SK-N-SH (cell line): Measurements from ENCODE around the gene EHD3. TPM values are rescaled to one million over a fixed set of nuclear protein-coding genes. Genes with fewer than 3 reads are reported as not detected.

Source experiments
- CTCF ChIA-PET: fragments of 300-600, 350-600 bp; formaldehyde crosslinking; extraction: SDS; loops from one replicate; lab custom pipeline; 2021; lab: Yijun Ruan, JAX
- POLR2A ChIA-PET: fragments of 350-600 bp; sonication (Branson Sonifier 250); formaldehyde crosslinking; extraction: SDS; loops from one replicate; lab custom pipeline; 2020; ENCODE audit warnings: antibody characterized with exemption, inconsistent platforms; lab: Yijun Ruan, JAX
- DNase-seq: peaks from one replicate; pipeline ENCODE4 v3.0.0; 2012
- H2AFZ ChIP-seq: fragments of 200-600 bp; sonication (generic); 2 replicates; pipeline ENCODE4 v1.8.1; 2016; ENCODE audit warnings: antibody characterized with exemption, mild to moderate bottlenecking, low read depth
- H3F3A ChIP-seq: fragments of 200-600 bp; sonication (generic); replicated peaks from 2 replicates; pipeline ENCODE3; 2016; ENCODE audit warnings: antibody characterized with exemption, mild to moderate bottlenecking; ENCODE audit not compliant: insufficient read depth
- H3K27ac ChIP-seq, 2 experiments: fragments of 200-500 bp in 1 of 2; fragments of 200-600 bp in 1 of 2; sonication (Bioruptor generic) in 1 of 2; sonication (generic), shearing (Covaris generic) in 1 of 2; 2 replicates each; pipeline versions ENCODE4 v1.5.1 to v1.6.1; 2014 to 2016; ENCODE audit warnings: low read depth in 2 of 2, inconsistent platforms in 1 of 2, low read length in 1 of 2, mild to moderate bottlenecking in 1 of 2, mixed read lengths in 1 of 2
- H3K27me3 ChIP-seq: fragments of 200-600 bp; sonication (generic), shearing (Covaris generic); 2 replicates; pipeline ENCODE4 v1.6.1; 2016; ENCODE audit warnings: mixed run types; ENCODE audit not compliant: insufficient read depth
- H3K36me3 ChIP-seq, 2 experiments: fragments of 200-500 bp in 1 of 2; fragments of 200-600 bp in 1 of 2; sonication (Bioruptor generic) in 1 of 2; sonication (generic) in 1 of 2; replicated peaks in 1 of 2; 2 replicates each; pipeline versions ENCODE3 to v1.5.1; 2014 to 2016; ENCODE audit warnings: low read length in 1 of 2, mild to moderate bottlenecking in 1 of 2; ENCODE audit not compliant: insufficient read depth in 2 of 2, control insufficient read depth in 1 of 2
- H3K4me1 ChIP-seq, 2 experiments: fragments of 200-500 bp in 1 of 2; fragments of 200-600 bp in 1 of 2; sonication (Bioruptor generic) in 1 of 2; sonication (generic), shearing (Covaris generic) in 1 of 2; 2 replicates each; pipeline versions ENCODE4 v1.5.1 to v1.6.1; 2014 to 2016; ENCODE audit warnings: low read depth in 1 of 2, low read length in 1 of 2, mixed run types in 1 of 2; ENCODE audit not compliant: insufficient read depth in 2 of 2, control insufficient read depth in 1 of 2
- H3K4me2 ChIP-seq: fragments of 200-600 bp; sonication (generic), shearing (Covaris generic); 2 replicates; pipeline ENCODE4 v1.6.1; 2017; ENCODE audit warnings: mixed run types
- H3K4me3 ChIP-seq, 2 experiments: fragments of 200-500 bp in 1 of 2; fragments of 200-600 bp in 1 of 2; sonication (Bioruptor generic) in 1 of 2; sonication (generic), shearing (Covaris generic) in 1 of 2; 2 replicates each; pipeline versions ENCODE4 v1.5.1 to v1.8.1; 2014 to 2016; ENCODE audit warnings: low read depth in 2 of 2, inconsistent platforms in 1 of 2, low read length in 1 of 2, mild to moderate bottlenecking in 1 of 2, mixed read lengths in 1 of 2, moderate library complexity in 1 of 2
- H3K79me2 ChIP-seq: fragments of 200-600 bp; sonication (generic); 2 replicates; pipeline ENCODE4 v1.8.1; 2017; ENCODE audit warnings: mild to moderate bottlenecking; ENCODE audit not compliant: insufficient read depth
- H3K9ac ChIP-seq: fragments of 200-600 bp; sonication (generic); 2 replicates; pipeline ENCODE4 v1.6.1; 2017; ENCODE audit warnings: mixed run types
- H3K9me2 ChIP-seq: fragments of 200-600 bp; sonication (generic); 2 replicates; pipeline ENCODE4 v1.6.1; 2017; ENCODE audit warnings: mixed run types
- H3K9me3 ChIP-seq: fragments of 200-600 bp; sonication (generic); 2 replicates; pipeline ENCODE4 v1.6.1; 2017; ENCODE audit warnings: mixed run types, mild to moderate bottlenecking, moderate library complexity
- H4K20me1 ChIP-seq: fragments of 200-600 bp; sonication (generic); 2 replicates; pipeline ENCODE4 v1.6.1; 2017; ENCODE audit warnings: mild to moderate bottlenecking, mixed run types; ENCODE audit not compliant: insufficient read depth
- EP300 ChIP-seq, 2 experiments: IDR thresholded peaks; 2 replicates each; pipeline versions ENCODE4 v1.4.0 to v1.6.1; 2012; ENCODE audit warnings: borderline replicate concordance in 1 of 2, low read depth in 1 of 2, low read length in 1 of 2
- FOSL2 ChIP-seq: IDR thresholded peaks from 2 replicates; pipeline ENCODE4 v1.4.0; 2012; ENCODE audit warnings: low read depth, mild to moderate bottlenecking, moderate library complexity, borderline replicate concordance
- FOXM1 ChIP-seq: IDR thresholded peaks from 2 replicates; pipeline ENCODE4 v1.4.0; 2012; ENCODE audit warnings: low read depth, mild to moderate bottlenecking
- MEF2A ChIP-seq: IDR thresholded peaks from 2 replicates; pipeline ENCODE4 v1.4.0; 2012; ENCODE audit warnings: low read depth, borderline replicate concordance
- MXI1 ChIP-seq: IDR thresholded peaks from 2 replicates; pipeline ENCODE4 v1.6.1; 2012; ENCODE audit warnings: mild to moderate bottlenecking, low read depth, low read length, improper control_type of control experiment
- RCOR1 ChIP-seq: fragments of 150-350 bp; IDR thresholded peaks from 2 replicates; pipeline ENCODE4 v1.6.1; 2017; ENCODE audit warnings: antibody characterized with exemption, low read length
- RFX5 ChIP-seq: IDR thresholded peaks from 2 replicates; pipeline ENCODE4 v1.6.1; 2012; ENCODE audit warnings: mild to moderate bottlenecking, improper control_type of control experiment, low read length
- SMC3 ChIP-seq: IDR thresholded peaks from 2 replicates; pipeline ENCODE4 v1.6.1; 2012; ENCODE audit warnings: low read depth, low read length, improper control_type of control experiment
- TEAD4 ChIP-seq: IDR thresholded peaks from 2 replicates; pipeline ENCODE4 v1.4.0; 2012; ENCODE audit warnings: mild to moderate bottlenecking, borderline replicate concordance; ENCODE audit not compliant: insufficient read depth
- YY1 ChIP-seq: IDR thresholded peaks from 2 replicates; pipeline ENCODE4 v1.4.0; 2012; ENCODE audit warnings: low read depth, mild to moderate bottlenecking
- WGBS: methylation state at CpG from one replicate; pipeline ENCODE4 v1.1.6; 2017; ENCODE audit warnings: low lambda C conversion rate; 5-methylcytosine and 5-hydroxymethylcytosine counted together
- polyA plus RNA-seq, 3 experiments: library from polyadenylated mRNA; depleted of rRNA; stranded (reverse); fragments of >200 nt; gene quantifications; 2 replicates each; pipeline ENCODE4 v1.2.3, GENCODE V29; 2012
- TF ChIP-seq, protein P1 (sequence below): fragments of 150-350 bp; IDR thresholded peaks from 2 replicates; pipeline ENCODE4 v1.6.1; 2017; ENCODE audit warnings: antibody characterized with exemption, low read length, low read depth, borderline replicate concordance
- TF ChIP-seq, protein P2 (sequence below): IDR thresholded peaks from 2 replicates; pipeline ENCODE4 v1.6.1; 2012; ENCODE audit warnings: mild to moderate bottlenecking, low read depth, low read length, moderate library complexity
- TF ChIP-seq, protein P3 (sequence below): IDR thresholded peaks from 2 replicates; pipeline ENCODE4 v1.4.0; 2012; ENCODE audit warnings: low read depth
- TF ChIP-seq, protein P4 (sequence below): IDR thresholded peaks from 2 replicates; pipeline ENCODE4 v1.4.0; 2012; ENCODE audit warnings: low read depth, borderline replicate concordance
- TF ChIP-seq, protein P5 (sequence below): fragments of 150-350 bp; IDR thresholded peaks from 2 replicates; pipeline ENCODE4 v1.6.1; 2016; ENCODE audit warnings: mild to moderate bottlenecking, low read depth, low read length

EHD3 gene
- polyA plus RNA-seq, 1 of the 3 experiments (the other 2 are of a cell fraction), result 45.4 TPM

DNA sequence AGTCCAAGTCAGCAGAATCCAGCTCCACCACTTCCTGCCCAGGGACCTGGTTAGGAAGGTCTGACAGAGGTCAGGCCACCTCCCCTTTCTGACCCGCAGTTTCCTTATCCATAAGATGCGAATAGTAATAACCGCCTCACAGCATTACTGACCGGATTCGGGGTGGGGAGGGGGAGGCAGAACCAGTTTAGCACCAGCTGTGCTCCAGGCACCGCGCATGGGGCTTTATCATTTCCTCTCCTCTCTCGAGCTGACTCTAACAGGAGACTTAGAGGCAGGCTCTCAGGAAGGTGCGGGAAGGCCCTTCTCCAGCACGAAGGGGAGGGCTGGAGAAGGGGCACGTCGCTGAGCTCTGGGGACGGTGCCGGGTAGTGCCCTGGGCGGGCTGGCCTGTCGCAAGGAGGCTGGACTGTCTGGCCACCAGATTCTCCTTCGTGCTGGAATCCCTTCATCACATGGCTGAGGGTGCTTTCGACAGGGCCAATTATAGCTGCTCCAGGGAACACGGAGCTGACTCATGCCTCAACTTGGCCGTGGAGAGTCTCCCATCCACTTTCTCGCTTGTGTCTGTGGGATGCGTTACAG lies 5.7 kb downstream of the EHD3 start:
- H3K9me3 ChIP-seq, result no peaks in the 10 kb centered on the region
- H3K27ac ChIP-seq, result no peak overlapping the region
- no peak for DNase-seq
- H3K9me2 ChIP-seq, result no peaks in the 10 kb centered on the region
- H3K4me3 ChIP-seq, result no peak overlapping the region
- TF ChIP-seq RFX5 (no peak), YY1 (no peak), MEF2A (no peak), RCOR1 (no peak), FOSL2 (peak; percentile 13; the same call in 1 of the 2 replicates), MXI1 (no peak), SMC3 (no peak), FOXM1 (no peak), EP300 (IDR thresholded peaks at IDR 0.05; ENCODE audit: borderline replicate concordance in 1 of 2, low read depth in 1 of 2, low read length in 1 of 2) (no peak), TEAD4 (no peak)
- TF ChIP-seq, protein P1, sequence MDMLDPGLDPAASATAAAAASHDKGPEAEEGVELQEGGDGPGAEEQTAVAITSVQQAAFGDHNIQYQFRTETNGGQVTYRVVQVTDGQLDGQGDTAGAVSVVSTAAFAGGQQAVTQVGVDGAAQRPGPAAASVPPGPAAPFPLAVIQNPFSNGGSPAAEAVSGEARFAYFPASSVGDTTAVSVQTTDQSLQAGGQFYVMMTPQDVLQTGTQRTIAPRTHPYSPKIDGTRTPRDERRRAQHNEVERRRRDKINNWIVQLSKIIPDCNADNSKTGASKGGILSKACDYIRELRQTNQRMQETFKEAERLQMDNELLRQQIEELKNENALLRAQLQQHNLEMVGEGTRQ, result no peak
- TF ChIP-seq, protein P2, sequence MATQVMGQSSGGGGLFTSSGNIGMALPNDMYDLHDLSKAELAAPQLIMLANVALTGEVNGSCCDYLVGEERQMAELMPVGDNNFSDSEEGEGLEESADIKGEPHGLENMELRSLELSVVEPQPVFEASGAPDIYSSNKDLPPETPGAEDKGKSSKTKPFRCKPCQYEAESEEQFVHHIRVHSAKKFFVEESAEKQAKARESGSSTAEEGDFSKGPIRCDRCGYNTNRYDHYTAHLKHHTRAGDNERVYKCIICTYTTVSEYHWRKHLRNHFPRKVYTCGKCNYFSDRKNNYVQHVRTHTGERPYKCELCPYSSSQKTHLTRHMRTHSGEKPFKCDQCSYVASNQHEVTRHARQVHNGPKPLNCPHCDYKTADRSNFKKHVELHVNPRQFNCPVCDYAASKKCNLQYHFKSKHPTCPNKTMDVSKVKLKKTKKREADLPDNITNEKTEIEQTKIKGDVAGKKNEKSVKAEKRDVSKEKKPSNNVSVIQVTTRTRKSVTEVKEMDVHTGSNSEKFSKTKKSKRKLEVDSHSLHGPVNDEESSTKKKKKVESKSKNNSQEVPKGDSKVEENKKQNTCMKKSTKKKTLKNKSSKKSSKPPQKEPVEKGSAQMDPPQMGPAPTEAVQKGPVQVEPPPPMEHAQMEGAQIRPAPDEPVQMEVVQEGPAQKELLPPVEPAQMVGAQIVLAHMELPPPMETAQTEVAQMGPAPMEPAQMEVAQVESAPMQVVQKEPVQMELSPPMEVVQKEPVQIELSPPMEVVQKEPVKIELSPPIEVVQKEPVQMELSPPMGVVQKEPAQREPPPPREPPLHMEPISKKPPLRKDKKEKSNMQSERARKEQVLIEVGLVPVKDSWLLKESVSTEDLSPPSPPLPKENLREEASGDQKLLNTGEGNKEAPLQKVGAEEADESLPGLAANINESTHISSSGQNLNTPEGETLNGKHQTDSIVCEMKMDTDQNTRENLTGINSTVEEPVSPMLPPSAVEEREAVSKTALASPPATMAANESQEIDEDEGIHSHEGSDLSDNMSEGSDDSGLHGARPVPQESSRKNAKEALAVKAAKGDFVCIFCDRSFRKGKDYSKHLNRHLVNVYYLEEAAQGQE, result no peak
- TF ChIP-seq, protein P3, sequence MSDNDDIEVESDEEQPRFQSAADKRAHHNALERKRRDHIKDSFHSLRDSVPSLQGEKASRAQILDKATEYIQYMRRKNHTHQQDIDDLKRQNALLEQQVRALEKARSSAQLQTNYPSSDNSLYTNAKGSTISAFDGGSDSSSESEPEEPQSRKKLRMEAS, result peak; percentile 62; the same call in 1 of the 2 replicates
- TF ChIP-seq, protein P4, sequence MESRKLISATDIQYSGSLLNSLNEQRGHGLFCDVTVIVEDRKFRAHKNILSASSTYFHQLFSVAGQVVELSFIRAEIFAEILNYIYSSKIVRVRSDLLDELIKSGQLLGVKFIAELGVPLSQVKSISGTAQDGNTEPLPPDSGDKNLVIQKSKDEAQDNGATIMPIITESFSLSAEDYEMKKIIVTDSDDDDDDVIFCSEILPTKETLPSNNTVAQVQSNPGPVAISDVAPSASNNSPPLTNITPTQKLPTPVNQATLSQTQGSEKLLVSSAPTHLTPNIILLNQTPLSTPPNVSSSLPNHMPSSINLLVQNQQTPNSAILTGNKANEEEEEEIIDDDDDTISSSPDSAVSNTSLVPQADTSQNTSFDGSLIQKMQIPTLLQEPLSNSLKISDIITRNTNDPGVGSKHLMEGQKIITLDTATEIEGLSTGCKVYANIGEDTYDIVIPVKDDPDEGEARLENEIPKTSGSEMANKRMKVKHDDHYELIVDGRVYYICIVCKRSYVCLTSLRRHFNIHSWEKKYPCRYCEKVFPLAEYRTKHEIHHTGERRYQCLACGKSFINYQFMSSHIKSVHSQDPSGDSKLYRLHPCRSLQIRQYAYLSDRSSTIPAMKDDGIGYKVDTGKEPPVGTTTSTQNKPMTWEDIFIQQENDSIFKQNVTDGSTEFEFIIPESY, result no peak
- TF ChIP-seq, protein P5, sequence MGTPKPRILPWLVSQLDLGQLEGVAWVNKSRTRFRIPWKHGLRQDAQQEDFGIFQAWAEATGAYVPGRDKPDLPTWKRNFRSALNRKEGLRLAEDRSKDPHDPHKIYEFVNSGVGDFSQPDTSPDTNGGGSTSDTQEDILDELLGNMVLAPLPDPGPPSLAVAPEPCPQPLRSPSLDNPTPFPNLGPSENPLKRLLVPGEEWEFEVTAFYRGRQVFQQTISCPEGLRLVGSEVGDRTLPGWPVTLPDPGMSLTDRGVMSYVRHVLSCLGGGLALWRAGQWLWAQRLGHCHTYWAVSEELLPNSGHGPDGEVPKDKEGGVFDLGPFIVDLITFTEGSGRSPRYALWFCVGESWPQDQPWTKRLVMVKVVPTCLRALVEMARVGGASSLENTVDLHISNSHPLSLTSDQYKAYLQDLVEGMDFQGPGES, result no peak
- H3K27me3 ChIP-seq, result no peaks in the 10 kb centered on the region
- no peaks in the 10 kb centered on the region for H3F3A ChIP-seq
- H3K9ac ChIP-seq, result no peak overlapping the region
- ChIA-PET CTCF (interaction anchor here (1.1 to 12.4 kb wide), 4 partner anchors 9 to 528 kb away, joined by 3 to 185 read pairs (median 4); no protein-coding TSS in a partner anchor), POLR2A (no interaction called here)
- peaks cover 20 to 53% of the 10 kb centered on the region in 2 experiments; a peak in 3 of 4 replicates for H3K4me1 ChIP-seq
- H3K36me3 ChIP-seq, result peaks cover 12 to 15% of the 10 kb centered on the region in 2 experiments
- peaks cover 64% of the 10 kb centered on the region for H4K20me1 ChIP-seq
- H3K79me2 ChIP-seq, result peaks cover 54% of the 10 kb centered on the region
- 75% methylated on average over 15 of the region's 22 CpGs for WGBS
- no peak overlapping the region for H2AFZ ChIP-seq
- H3K4me2 ChIP-seq, result peak overlapping the region; percentile 31; the same call in 1 of the 2 replicates
